Stimulated activated effector memory CD8-positive, alpha-beta T cell treated with anti-CD3 and anti-CD28 coated beads, Interleukin-12 subunit alpha, Interleukin-12 subunit beta, amount 100 ng/mL, for 72 hours (primary cell): ENCODE measurements around the gene LIX1L.
A peak's percentile ranks its signal among the peaks of the same experiment; 100 is the strongest.

Experiments used
- ATAC-seq: fragments of 150-1000 bp; cut with Tn5 transposase; 2 replicates; pipeline ENCODE4 v1.10.0; 2021
- DNase-seq, 2 donors: peaks; one replicate each; pipeline ENCODE4 v3.0.0; 2021 to 2022; ENCODE audit warnings: low spot score in 2 of 2
- H3K27ac Mint-ChIP-seq: one replicate; pipeline ENCODE4 v1.8.0; 2022; ENCODE audit warnings: mild to moderate bottlenecking, mixed read lengths
- H3K36me3 Mint-ChIP-seq: one replicate; pipeline ENCODE4 v1.8.0; 2022; ENCODE audit warnings: mild to moderate bottlenecking, mixed read lengths
- H3K4me1 Mint-ChIP-seq: one replicate; pipeline ENCODE4 v1.8.0; 2022; ENCODE audit warnings: mixed read lengths
- H3K4me3 Mint-ChIP-seq: one replicate; pipeline ENCODE4 v1.8.0; 2022; ENCODE audit warnings: mild to moderate bottlenecking, mixed read lengths
- H3K9me3 Mint-ChIP-seq: one replicate; pipeline ENCODE4 v1.8.0; 2022; ENCODE audit warnings: mixed read lengths

LIX1L gene

GRCh38 chr1:145991735-145992412, 34.1 kb upstream of the LIX1L start:
- peaks cover 59% of the 10 kb centered on the region for H3K36me3 Mint-ChIP-seq
- DNase-seq, result no peak
- H3K4me3 Mint-ChIP-seq, result peak overlapping the region; percentile 94
- ATAC-seq, result no peak
- H3K9me3 Mint-ChIP-seq, result peaks cover 3% of the 10 kb centered on the region
- peak overlapping the region; percentile 97 for H3K27ac Mint-ChIP-seq
- H3K4me1 Mint-ChIP-seq, result peaks cover 56% of the 10 kb centered on the region

GRCh38 chr1:145990249-145990855, 32.5 kb upstream of the LIX1L start:
- Mint-ChIP-seq H3K9me3 (peaks cover 3% of the 10 kb centered on the region), H3K4me3 (no peak overlapping the region), H3K27ac (peak overlapping the region; percentile 7), H3K4me1 (peaks cover 59% of the 10 kb centered on the region), H3K36me3 (peaks cover 44% of the 10 kb centered on the region)
- DNase-seq, result no peak
- no peak for ATAC-seq

GRCh38 chr1:145988773-145989172, 31.0 kb upstream of the LIX1L start:
- ATAC-seq (no peak), DNase-seq (no peak)
- Mint-ChIP-seq H3K4me1 (peaks cover 62% of the 10 kb centered on the region), H3K9me3 (peaks cover 3% of the 10 kb centered on the region), H3K27ac (peak overlapping the region; percentile 71), H3K36me3 (peaks cover 28% of the 10 kb centered on the region), H3K4me3 (no peak overlapping the region)

- DNase-seq (no peak), ATAC-seq (no peak)
- H3K4me3 Mint-ChIP-seq, result no peak overlapping the region
- H3K9me3 Mint-ChIP-seq, result peaks cover 3% of the 10 kb centered on the region
- H3K27ac Mint-ChIP-seq, result peak overlapping the region; percentile 71
- peaks cover 62% of the 10 kb centered on the region for H3K4me1 Mint-ChIP-seq
- H3K36me3 Mint-ChIP-seq, result peaks cover 20% of the 10 kb centered on the region
Measured at GRCh38 chr1:145987926-145988325, 30.1 kb upstream of the LIX1L start.

- H3K27ac Mint-ChIP-seq, result no peak overlapping the region
- H3K9me3 Mint-ChIP-seq, result peaks cover 3% of the 10 kb centered on the region
- ATAC-seq (no peak), DNase-seq (no peak)
- peaks cover 6% of the 10 kb centered on the region for H3K36me3 Mint-ChIP-seq
- H3K4me3 Mint-ChIP-seq, result no peak overlapping the region
- H3K4me1 Mint-ChIP-seq, result peaks cover 62% of the 10 kb centered on the region
Measured at GRCh38 chr1:145986551-145986950, 28.7 kb upstream of the LIX1L start.

- H3K36me3 Mint-ChIP-seq, result no peaks in the 10 kb centered on the region
- H3K4me1 Mint-ChIP-seq, result peaks cover 61% of the 10 kb centered on the region
- peak overlapping the region; percentile 49 for H3K4me3 Mint-ChIP-seq
- ATAC-seq (no peak), DNase-seq (no peak)
- H3K9me3 Mint-ChIP-seq, result peaks cover 3% of the 10 kb centered on the region
- H3K27ac Mint-ChIP-seq, result no peak overlapping the region
Measured at GRCh38 chr1:145985502-145986439, 28.0 kb upstream of the LIX1L start.

- Mint-ChIP-seq H3K4me1 (peaks cover 61% of the 10 kb centered on the region), H3K9me3 (peaks cover 3% of the 10 kb centered on the region), H3K27ac (no peak overlapping the region), H3K36me3 (no peaks in the 10 kb centered on the region), H3K4me3 (peak overlapping the region; percentile 49)
- ATAC-seq (no peak), DNase-seq (no peak)
Measured at GRCh38 chr1:145985129-145985501, 27.3 kb upstream of the LIX1L start.

GRCh38 chr1:145983960-145984830, 26.4 kb upstream of the LIX1L start:
- Mint-ChIP-seq H3K4me1 (peaks cover 61% of the 10 kb centered on the region), H3K9me3 (peaks cover 3% of the 10 kb centered on the region), H3K4me3 (peak overlapping the region; percentile 49), H3K36me3 (no peaks in the 10 kb centered on the region), H3K27ac (no peak overlapping the region)
- DNase-seq (no peak), ATAC-seq (peak; percentile 52)

- ATAC-seq, result no peak
- H3K9me3 Mint-ChIP-seq, result no peaks in the 10 kb centered on the region
- no peak overlapping the region for H3K4me3 Mint-ChIP-seq
- H3K4me1 Mint-ChIP-seq, result peaks cover 61% of the 10 kb centered on the region
- no peaks in the 10 kb centered on the region for H3K36me3 Mint-ChIP-seq
- no peak overlapping the region for H3K27ac Mint-ChIP-seq
- DNase-seq, result no peak
Measured at GRCh38 chr1:145983206-145983675, 25.4 kb upstream of the LIX1L start.

- no peak for ATAC-seq
- H3K36me3 Mint-ChIP-seq, result peaks cover 10% of the 10 kb centered on the region
- DNase-seq, result no peak
- no peaks in the 10 kb centered on the region for H3K9me3 Mint-ChIP-seq
- H3K4me3 Mint-ChIP-seq, result no peak overlapping the region
- H3K4me1 Mint-ChIP-seq, result peaks cover 53% of the 10 kb centered on the region
- no peak overlapping the region for H3K27ac Mint-ChIP-seq
Measured at GRCh38 chr1:145982010-145982723, 24.4 kb upstream of the LIX1L start.

- Mint-ChIP-seq H3K36me3 (peaks cover 10% of the 10 kb centered on the region), H3K4me3 (no peak overlapping the region)
- ATAC-seq, result no peak
Measured at GRCh38 chr1:145980457-145980994, 22.7 kb upstream of the LIX1L start.

GRCh38 chr1:145979746-145980456, 22.1 kb upstream of the LIX1L start:
- Mint-ChIP-seq H3K9me3 (no peaks in the 10 kb centered on the region), H3K4me3 (no peak overlapping the region), H3K27ac (no peak overlapping the region), H3K4me1 (peaks cover 38% of the 10 kb centered on the region), H3K36me3 (peaks cover 10% of the 10 kb centered on the region)
- ATAC-seq (no peak), DNase-seq (no peak)

More at GRCh38 chr1:145980457-145980994, 22.7 kb upstream of the LIX1L start:
- Mint-ChIP-seq H3K9me3 (no peaks in the 10 kb centered on the region), H3K27ac (no peak overlapping the region), H3K4me1 (peaks cover 44% of the 10 kb centered on the region)
- no peak for DNase-seq

GRCh38 chr1:145978854-145979745, 21.3 kb upstream of the LIX1L start:
- Mint-ChIP-seq H3K27ac (no peak overlapping the region), H3K36me3 (peaks cover 10% of the 10 kb centered on the region), H3K4me1 (peaks cover 30% of the 10 kb centered on the region), H3K9me3 (no peaks in the 10 kb centered on the region), H3K4me3 (no peak overlapping the region)
- DNase-seq (peak; percentile 55 to 89), ATAC-seq (peak; percentile 96)
